Measurements from ENCODE around the gene CASTOR1. TPM values are rescaled to one million over a fixed set of nuclear protein-coding genes. Genes with fewer than 3 reads are reported as not detected.

The CASTOR1 gene
- total RNA-seq, 1 experiment from 2014 or later, result 16.0 TPM

DNA sequence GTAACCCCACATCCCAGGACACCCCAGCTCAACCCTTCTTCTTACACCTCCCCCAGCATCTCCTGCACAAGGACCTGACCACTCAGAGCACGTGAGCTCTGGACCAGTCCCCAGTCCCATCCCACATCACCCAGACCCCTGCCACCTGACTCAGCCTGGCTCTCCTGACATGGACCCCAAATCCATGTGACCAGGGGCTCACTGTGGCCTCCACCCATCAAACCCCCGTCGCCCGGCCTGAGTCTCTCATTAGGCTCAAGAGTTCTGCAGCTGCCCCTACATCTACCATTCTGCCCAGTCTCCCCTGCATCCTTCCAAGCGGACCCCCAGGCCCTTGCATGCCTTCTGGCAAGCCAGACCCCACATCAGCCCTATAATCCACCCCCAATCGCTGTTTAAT lies 40.8 kb downstream of the CASTOR1 start:
- ChIA-PET POLR2A (no interaction called here), CTCF (interaction anchor here (0.8 kb wide), 1 partner anchor 39 kb away, joined by 3 read pairs; no protein-coding TSS in a partner anchor)
- H3K9me3 Mint-ChIP-seq, result no peaks in the 10 kb centered on the region
- H3K4me3 Mint-ChIP-seq, result no peak overlapping the region
- H3K36me3 Mint-ChIP-seq, result peaks cover 9% of the 10 kb centered on the region; the same call in 1 of the 2 replicates
- H3K4me1 Mint-ChIP-seq, result peaks cover 51% of the 10 kb centered on the region
- no peak for TF ChIP-seq ETV6 (CRISPR knock-in tag; IDR thresholded peaks at IDR 0.05)
- TF ChIP-seq ZNF317 (CRISPR knock-in tag; IDR thresholded peaks at IDR 0.05; ENCODE audit: borderline replicate concordance, low read depth), result no peak
- no peak for TF ChIP-seq HMGA2 (CRISPR knock-in tag; IDR thresholded peaks at IDR 0.05)
- no peak for TF ChIP-seq ZNF423 (CRISPR knock-in tag; IDR thresholded peaks at IDR 0.05)
- TF ChIP-seq, protein P1, sequence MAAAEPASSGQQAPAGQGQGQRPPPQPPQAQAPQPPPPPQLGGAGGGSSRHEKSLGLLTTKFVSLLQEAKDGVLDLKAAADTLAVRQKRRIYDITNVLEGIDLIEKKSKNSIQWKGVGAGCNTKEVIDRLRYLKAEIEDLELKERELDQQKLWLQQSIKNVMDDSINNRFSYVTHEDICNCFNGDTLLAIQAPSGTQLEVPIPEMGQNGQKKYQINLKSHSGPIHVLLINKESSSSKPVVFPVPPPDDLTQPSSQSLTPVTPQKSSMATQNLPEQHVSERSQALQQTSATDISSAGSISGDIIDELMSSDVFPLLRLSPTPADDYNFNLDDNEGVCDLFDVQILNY (CRISPR knock-in tag; IDR thresholded peaks at IDR 0.05), result no peak
- TF ChIP-seq, protein P2, sequence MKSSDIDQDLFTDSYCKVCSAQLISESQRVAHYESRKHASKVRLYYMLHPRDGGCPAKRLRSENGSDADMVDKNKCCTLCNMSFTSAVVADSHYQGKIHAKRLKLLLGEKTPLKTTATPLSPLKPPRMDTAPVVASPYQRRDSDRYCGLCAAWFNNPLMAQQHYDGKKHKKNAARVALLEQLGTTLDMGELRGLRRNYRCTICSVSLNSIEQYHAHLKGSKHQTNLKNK (CRISPR knock-in tag; IDR thresholded peaks at IDR 0.05), result no peak
- no peak for TF ChIP-seq TEAD4 (CRISPR knock-in tag; IDR thresholded peaks at IDR 0.05)
- TF ChIP-seq RORB (CRISPR knock-in tag; IDR thresholded peaks at IDR 0.05), result no peak
- TF ChIP-seq, protein P3, sequence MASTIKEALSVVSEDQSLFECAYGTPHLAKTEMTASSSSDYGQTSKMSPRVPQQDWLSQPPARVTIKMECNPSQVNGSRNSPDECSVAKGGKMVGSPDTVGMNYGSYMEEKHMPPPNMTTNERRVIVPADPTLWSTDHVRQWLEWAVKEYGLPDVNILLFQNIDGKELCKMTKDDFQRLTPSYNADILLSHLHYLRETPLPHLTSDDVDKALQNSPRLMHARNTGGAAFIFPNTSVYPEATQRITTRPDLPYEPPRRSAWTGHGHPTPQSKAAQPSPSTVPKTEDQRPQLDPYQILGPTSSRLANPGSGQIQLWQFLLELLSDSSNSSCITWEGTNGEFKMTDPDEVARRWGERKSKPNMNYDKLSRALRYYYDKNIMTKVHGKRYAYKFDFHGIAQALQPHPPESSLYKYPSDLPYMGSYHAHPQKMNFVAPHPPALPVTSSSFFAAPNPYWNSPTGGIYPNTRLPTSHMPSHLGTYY (CRISPR knock-in tag; IDR thresholded peaks at IDR 0.05), result no peak
- TF ChIP-seq, protein P4, sequence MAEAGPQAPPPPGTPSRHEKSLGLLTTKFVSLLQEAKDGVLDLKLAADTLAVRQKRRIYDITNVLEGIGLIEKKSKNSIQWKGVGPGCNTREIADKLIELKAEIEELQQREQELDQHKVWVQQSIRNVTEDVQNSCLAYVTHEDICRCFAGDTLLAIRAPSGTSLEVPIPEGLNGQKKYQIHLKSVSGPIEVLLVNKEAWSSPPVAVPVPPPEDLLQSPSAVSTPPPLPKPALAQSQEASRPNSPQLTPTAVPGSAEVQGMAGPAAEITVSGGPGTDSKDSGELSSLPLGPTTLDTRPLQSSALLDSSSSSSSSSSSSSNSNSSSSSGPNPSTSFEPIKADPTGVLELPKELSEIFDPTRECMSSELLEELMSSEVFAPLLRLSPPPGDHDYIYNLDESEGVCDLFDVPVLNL (CRISPR knock-in tag; IDR thresholded peaks at IDR 0.05; ENCODE audit: borderline replicate concordance, low read depth), result no peak
- no peak for TF ChIP-seq OVOL2 (CRISPR knock-in tag; IDR thresholded peaks at IDR 0.05; ENCODE audit: borderline replicate concordance)
- TF ChIP-seq, protein P5, sequence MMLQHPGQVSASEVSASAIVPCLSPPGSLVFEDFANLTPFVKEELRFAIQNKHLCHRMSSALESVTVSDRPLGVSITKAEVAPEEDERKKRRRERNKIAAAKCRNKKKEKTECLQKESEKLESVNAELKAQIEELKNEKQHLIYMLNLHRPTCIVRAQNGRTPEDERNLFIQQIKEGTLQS (CRISPR knock-in tag; conservative IDR thresholded peaks at IDR 0.05), result no peak
- no peak for TF ChIP-seq MYBL2 (CRISPR knock-in tag; IDR thresholded peaks at IDR 0.05)
- TF ChIP-seq NR3C1 (CRISPR knock-in tag; conservative IDR thresholded peaks at IDR 0.05; ENCODE audit: low read depth), result no peak
- no peak for TF ChIP-seq ZNF671 (CRISPR knock-in tag; IDR thresholded peaks at IDR 0.05)
- no peak for TF ChIP-seq ELF4 (CRISPR knock-in tag; IDR thresholded peaks at IDR 0.05; ENCODE audit: low read depth)
- TF ChIP-seq ZBTB21 (CRISPR knock-in tag; IDR thresholded peaks at IDR 0.05; ENCODE audit: borderline replicate concordance), result no peak
- TF ChIP-seq JAZF1 (CRISPR knock-in tag; IDR thresholded peaks at IDR 0.05), result no peak
- TF ChIP-seq, protein P6, sequence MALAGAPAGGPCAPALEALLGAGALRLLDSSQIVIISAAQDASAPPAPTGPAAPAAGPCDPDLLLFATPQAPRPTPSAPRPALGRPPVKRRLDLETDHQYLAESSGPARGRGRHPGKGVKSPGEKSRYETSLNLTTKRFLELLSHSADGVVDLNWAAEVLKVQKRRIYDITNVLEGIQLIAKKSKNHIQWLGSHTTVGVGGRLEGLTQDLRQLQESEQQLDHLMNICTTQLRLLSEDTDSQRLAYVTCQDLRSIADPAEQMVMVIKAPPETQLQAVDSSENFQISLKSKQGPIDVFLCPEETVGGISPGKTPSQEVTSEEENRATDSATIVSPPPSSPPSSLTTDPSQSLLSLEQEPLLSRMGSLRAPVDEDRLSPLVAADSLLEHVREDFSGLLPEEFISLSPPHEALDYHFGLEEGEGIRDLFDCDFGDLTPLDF (CRISPR knock-in tag; IDR thresholded peaks at IDR 0.05), result no peak
- TF ChIP-seq ESRRA (CRISPR knock-in tag; IDR thresholded peaks at IDR 0.05; ENCODE audit: borderline replicate concordance), result no peak
- no peak for DNase-seq (ENCODE audit: low spot score)
- no peaks in the 10 kb centered on the region for H3K27me3 Mint-ChIP-seq (ENCODE audit: low read depth)
- no peak overlapping the region for H3K27ac Mint-ChIP-seq
- ATAC-seq, result no peak

DNA sequence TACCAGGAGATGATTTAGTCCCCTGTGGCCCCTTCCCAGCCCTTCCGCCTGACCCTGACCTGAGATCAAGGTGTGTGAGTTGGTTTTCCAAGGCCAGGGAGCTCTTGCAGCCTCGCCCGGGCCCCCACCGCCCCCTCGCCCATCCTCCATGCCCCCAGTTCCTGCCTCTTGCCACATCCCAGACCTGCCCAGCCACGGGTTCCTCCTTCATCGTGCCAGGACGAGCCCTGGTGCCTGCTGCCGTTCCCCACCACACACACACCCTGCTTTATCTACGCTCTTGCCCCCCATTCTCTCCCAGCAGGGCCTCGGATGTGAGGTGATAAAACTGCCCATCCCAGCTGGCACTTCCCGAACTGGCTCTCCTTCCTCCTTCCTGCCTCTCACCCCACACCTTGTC lies 41.3 kb downstream of the CASTOR1 start:
- ATAC-seq, result no peak
- H3K27me3 Mint-ChIP-seq (ENCODE audit: low read depth), result no peaks in the 10 kb centered on the region
- no peak for DNase-seq (ENCODE audit: low spot score)
- H3K9me3 Mint-ChIP-seq, result no peaks in the 10 kb centered on the region
- ChIA-PET POLR2A (no interaction called here), CTCF (interaction anchor here (0.8 kb wide), 1 partner anchor 40 kb away, joined by 3 read pairs; no protein-coding TSS in a partner anchor)
- peaks cover 12% of the 10 kb centered on the region; the same call in 1 of the 2 replicates for H3K36me3 Mint-ChIP-seq
- H3K27ac Mint-ChIP-seq, result no peak overlapping the region
- H3K4me3 Mint-ChIP-seq, result no peak overlapping the region; the same call in 1 of the 2 replicates
- peaks cover 49% of the 10 kb centered on the region for H3K4me1 Mint-ChIP-seq
- no peak for TF ChIP-seq NFE2L1 (CRISPR knock-in tag; IDR thresholded peaks at IDR 0.05)
- TF ChIP-seq, protein P7, sequence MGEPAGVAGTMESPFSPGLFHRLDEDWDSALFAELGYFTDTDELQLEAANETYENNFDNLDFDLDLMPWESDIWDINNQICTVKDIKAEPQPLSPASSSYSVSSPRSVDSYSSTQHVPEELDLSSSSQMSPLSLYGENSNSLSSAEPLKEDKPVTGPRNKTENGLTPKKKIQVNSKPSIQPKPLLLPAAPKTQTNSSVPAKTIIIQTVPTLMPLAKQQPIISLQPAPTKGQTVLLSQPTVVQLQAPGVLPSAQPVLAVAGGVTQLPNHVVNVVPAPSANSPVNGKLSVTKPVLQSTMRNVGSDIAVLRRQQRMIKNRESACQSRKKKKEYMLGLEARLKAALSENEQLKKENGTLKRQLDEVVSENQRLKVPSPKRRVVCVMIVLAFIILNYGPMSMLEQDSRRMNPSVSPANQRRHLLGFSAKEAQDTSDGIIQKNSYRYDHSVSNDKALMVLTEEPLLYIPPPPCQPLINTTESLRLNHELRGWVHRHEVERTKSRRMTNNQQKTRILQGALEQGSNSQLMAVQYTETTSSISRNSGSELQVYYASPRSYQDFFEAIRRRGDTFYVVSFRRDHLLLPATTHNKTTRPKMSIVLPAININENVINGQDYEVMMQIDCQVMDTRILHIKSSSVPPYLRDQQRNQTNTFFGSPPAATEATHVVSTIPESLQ (CRISPR knock-in tag; IDR thresholded peaks at IDR 0.05), result no peak
- TF ChIP-seq IRF2 (CRISPR knock-in tag; IDR thresholded peaks at IDR 0.05; ENCODE audit: borderline replicate concordance, low read depth), result no peak
- no peak for TF ChIP-seq ZNF219 (CRISPR knock-in tag; IDR thresholded peaks at IDR 0.05; ENCODE audit: borderline replicate concordance)
- TF ChIP-seq RORB (CRISPR knock-in tag; IDR thresholded peaks at IDR 0.05), result no peak
